HG02623 (cell line): ENCODE measurements around the gene LGALS7.
"Not testable (repeated sequence)": the region's sequence is repeated elsewhere in the genome, so short reads cannot be mapped to it uniquely, and the experiment has no call there.

Experiments used
- ATAC-seq: cut with Tn5 transposase; IDR thresholded peaks from one replicate; pipeline ENCODE4 v1.9.1; 2021; ENCODE audit warnings: moderate library complexity; ENCODE audit not compliant: unreplicated experiment

LGALS7 gene

GRCh38 chr19:38800577-38801347 is 27.4 kb upstream of the LGALS7 start:
- ATAC-seq: no peak

- ATAC-seq: no peak
Measured at GRCh38 chr19:38799104-38799503, 25.8 kb upstream of the LGALS7 start.

- ATAC-seq: not testable (repeated sequence)
Measured at GRCh38 chr19:38797781-38798180, 24.5 kb upstream of the LGALS7 start.

GRCh38 chr19:38796154-38796553 is 22.8 kb upstream of the LGALS7 start:
- no peak for ATAC-seq

GRCh38 chr19:38795549-38795948 is 22.2 kb upstream of the LGALS7 start:
- no peak for ATAC-seq

- ATAC-seq: no peak
Measured at GRCh38 chr19:38793671-38794070, 20.4 kb upstream of the LGALS7 start.

- no peak for ATAC-seq
Measured at GRCh38 chr19:38793177-38793576, 19.9 kb upstream of the LGALS7 start.

- no peak for ATAC-seq
Measured at GRCh38 chr19:38792250-38793111, 19.2 kb upstream of the LGALS7 start.

GRCh38 chr19:38791451-38792064 is 18.2 kb upstream of the LGALS7 start:
- ATAC-seq: peak; percentile 60

GRCh38 chr19:38790507-38791403 is 17.4 kb upstream of the LGALS7 start:
- ATAC-seq: not testable (repeated sequence)

GRCh38 chr19:38788478-38789243 is 15.3 kb upstream of the LGALS7 start, which contains the start of gene LGALS7B:
TSS of gene LGALS7B (plus strand) at chr19:38789200. CDS start at chr19:38789227, 27 bp downstream.
- no peak for ATAC-seq

- no peak for ATAC-seq
Measured at GRCh38 chr19:38786572-38787265, 13.4 kb upstream of the LGALS7 start.

GRCh38 chr19:38786061-38786460 is 12.7 kb upstream of the LGALS7 start:
- ATAC-seq: not testable (repeated sequence)

- no peak for ATAC-seq
Measured at GRCh38 chr19:38785187-38785699, 11.9 kb upstream of the LGALS7 start.

GRCh38 chr19:38784224-38784623 is 10.9 kb upstream of the LGALS7 start:
- no peak for ATAC-seq

GRCh38 chr19:38782212-38782611 is 8.9 kb upstream of the LGALS7 start:
- not testable (repeated sequence) for ATAC-seq

- ATAC-seq: no peak
Measured at GRCh38 chr19:38781058-38781457, 7.7 kb upstream of the LGALS7 start.

GRCh38 chr19:38780443-38780842 is 7.1 kb upstream of the LGALS7 start:
- ATAC-seq: no peak

- no peak for ATAC-seq
Measured at GRCh38 chr19:38778733-38779132, 5.4 kb upstream of the LGALS7 start.
